ENCODE measurements around the gene PRKG1. TPM values are rescaled to one million over a fixed set of nuclear protein-coding genes. Genes with fewer than 3 reads are reported as not detected.

The PRKG1 gene
- total RNA-seq, 1 experiment from 2014 or later = not detected

- Histone ChIP-seq H3K4me1 (replicated peaks) (no peaks in the 10 kb centered on the region), H3K9me3 (replicated peaks) (no peaks in the 10 kb centered on the region), H3K4me3 (no peak overlapping the region), H3K27me3 (replicated peaks) (no peaks in the 10 kb centered on the region), H3K27ac (no peak overlapping the region), H3K36me3 (no peaks in the 10 kb centered on the region)
- DNase-seq (ENCODE audit: low read depth in 1 of 2, low spot score in 2 of 2) = no peak
Observed at GRCh38 chr10:52258799-52259425, 1184.6 kb downstream of the PRKG1 start.

- Histone ChIP-seq H3K27me3 (replicated peaks) (no peaks in the 10 kb centered on the region), H3K27ac (no peak overlapping the region), H3K4me1 (replicated peaks) (no peaks in the 10 kb centered on the region), H3K4me3 (no peak overlapping the region), H3K9me3 (replicated peaks) (no peaks in the 10 kb centered on the region), H3K36me3 (no peaks in the 10 kb centered on the region)
- no peak for DNase-seq (ENCODE audit: low read depth in 1 of 2, low spot score in 2 of 2)
Observed at GRCh38 chr10:52259426-52259812, 1185.1 kb downstream of the PRKG1 start.

GRCh38 chr10:52261362-52261761 is 1187.1 kb downstream of the PRKG1 start:
- Histone ChIP-seq H3K4me1 (replicated peaks) (no peaks in the 10 kb centered on the region), H3K9me3 (replicated peaks) (no peaks in the 10 kb centered on the region), H3K27me3 (replicated peaks) (no peaks in the 10 kb centered on the region), H3K27ac (no peak overlapping the region), H3K36me3 (no peaks in the 10 kb centered on the region), H3K4me3 (no peak overlapping the region)
- no peak for DNase-seq (ENCODE audit: low read depth in 1 of 2, low spot score in 2 of 2)

- H3K27me3 ChIP-seq (replicated peaks) = no peaks in the 10 kb centered on the region
- no peaks in the 10 kb centered on the region for H3K36me3 ChIP-seq
- H3K4me3 ChIP-seq = no peak overlapping the region
- H3K27ac ChIP-seq = no peak overlapping the region
- H3K9me3 ChIP-seq (replicated peaks) = no peaks in the 10 kb centered on the region
- no peak for DNase-seq (ENCODE audit: low read depth in 1 of 2, low spot score in 2 of 2)
- no peaks in the 10 kb centered on the region for H3K4me1 ChIP-seq (replicated peaks)
Observed at GRCh38 chr10:52265131-52265926, 1191.0 kb downstream of the PRKG1 start.

GRCh38 chr10:52266858-52267257 is 1192.6 kb downstream of the PRKG1 start:
- H3K27me3 ChIP-seq (replicated peaks) = no peaks in the 10 kb centered on the region
- no peak for DNase-seq (ENCODE audit: low read depth in 1 of 2, low spot score in 2 of 2)
- no peak overlapping the region for H3K4me3 ChIP-seq
- H3K27ac ChIP-seq = no peak overlapping the region
- no peaks in the 10 kb centered on the region for H3K9me3 ChIP-seq (replicated peaks)
- no peaks in the 10 kb centered on the region for H3K36me3 ChIP-seq
- no peaks in the 10 kb centered on the region for H3K4me1 ChIP-seq (replicated peaks)

GRCh38 chr10:52268790-52269189 is 1194.5 kb downstream of the PRKG1 start:
- Histone ChIP-seq H3K36me3 (no peaks in the 10 kb centered on the region), H3K4me1 (replicated peaks) (no peaks in the 10 kb centered on the region), H3K9me3 (replicated peaks) (no peaks in the 10 kb centered on the region), H3K27ac (no peak overlapping the region), H3K27me3 (replicated peaks) (no peaks in the 10 kb centered on the region), H3K4me3 (no peak overlapping the region)
- DNase-seq (ENCODE audit: low read depth in 1 of 2, low spot score in 2 of 2) = no peak

- no peaks in the 10 kb centered on the region for H3K4me1 ChIP-seq (replicated peaks)
- no peak overlapping the region for H3K4me3 ChIP-seq
- no peaks in the 10 kb centered on the region for H3K36me3 ChIP-seq
- H3K27ac ChIP-seq = no peak overlapping the region
- no peak for DNase-seq (ENCODE audit: low read depth in 1 of 2, low spot score in 2 of 2)
- H3K9me3 ChIP-seq (replicated peaks) = no peaks in the 10 kb centered on the region
- H3K27me3 ChIP-seq (replicated peaks) = no peaks in the 10 kb centered on the region
Observed at GRCh38 chr10:52269233-52269632, 1194.9 kb downstream of the PRKG1 start.

GRCh38 chr10:52276163-52276562 is 1201.9 kb downstream of the PRKG1 start:
- Histone ChIP-seq H3K36me3 (no peaks in the 10 kb centered on the region), H3K9me3 (replicated peaks) (no peaks in the 10 kb centered on the region), H3K27me3 (replicated peaks) (no peaks in the 10 kb centered on the region), H3K4me3 (no peak overlapping the region), H3K4me1 (replicated peaks) (no peaks in the 10 kb centered on the region), H3K27ac (no peak overlapping the region)
- no peak for DNase-seq (ENCODE audit: low read depth in 1 of 2, low spot score in 2 of 2)

- Histone ChIP-seq H3K27me3 (replicated peaks) (no peaks in the 10 kb centered on the region), H3K27ac (no peak overlapping the region), H3K4me3 (no peak overlapping the region), H3K36me3 (no peaks in the 10 kb centered on the region), H3K9me3 (replicated peaks) (no peaks in the 10 kb centered on the region), H3K4me1 (replicated peaks) (no peaks in the 10 kb centered on the region)
- no peak for DNase-seq (ENCODE audit: low read depth in 1 of 2, low spot score in 2 of 2)
Observed at GRCh38 chr10:52276986-52277385, 1202.7 kb downstream of the PRKG1 start.

GRCh38 chr10:52279546-52279945 is 1205.3 kb downstream of the PRKG1 start:
- no peak overlapping the region for H3K27ac ChIP-seq
- no peak overlapping the region for H3K4me3 ChIP-seq
- DNase-seq (ENCODE audit: low read depth in 1 of 2, low spot score in 2 of 2) = no peak
- no peaks in the 10 kb centered on the region for H3K36me3 ChIP-seq
- no peaks in the 10 kb centered on the region for H3K27me3 ChIP-seq (replicated peaks)
- H3K4me1 ChIP-seq (replicated peaks) = no peaks in the 10 kb centered on the region
- H3K9me3 ChIP-seq (replicated peaks) = no peaks in the 10 kb centered on the region

- no peaks in the 10 kb centered on the region for H3K9me3 ChIP-seq (replicated peaks)
- H3K4me1 ChIP-seq (replicated peaks) = no peaks in the 10 kb centered on the region
- no peaks in the 10 kb centered on the region for H3K27me3 ChIP-seq (replicated peaks)
- no peak for DNase-seq (ENCODE audit: low read depth in 1 of 2, low spot score in 2 of 2)
- H3K27ac ChIP-seq = no peak overlapping the region
- H3K36me3 ChIP-seq = no peaks in the 10 kb centered on the region
- H3K4me3 ChIP-seq = no peak overlapping the region
Observed at GRCh38 chr10:52280051-52280450, 1205.8 kb downstream of the PRKG1 start.

GRCh38 chr10:52283174-52283573 is 1208.9 kb downstream of the PRKG1 start:
- DNase-seq (ENCODE audit: low read depth in 1 of 2, low spot score in 2 of 2) = no peak
- H3K4me1 ChIP-seq (replicated peaks) = no peaks in the 10 kb centered on the region
- H3K4me3 ChIP-seq = no peak overlapping the region
- H3K36me3 ChIP-seq = no peaks in the 10 kb centered on the region
- H3K27me3 ChIP-seq (replicated peaks) = no peaks in the 10 kb centered on the region
- H3K27ac ChIP-seq = no peak overlapping the region
- no peaks in the 10 kb centered on the region for H3K9me3 ChIP-seq (replicated peaks)

- no peak overlapping the region for H3K4me3 ChIP-seq
- no peaks in the 10 kb centered on the region for H3K27me3 ChIP-seq (replicated peaks)
- H3K27ac ChIP-seq = no peak overlapping the region
- no peaks in the 10 kb centered on the region for H3K4me1 ChIP-seq (replicated peaks)
- DNase-seq (ENCODE audit: low read depth in 1 of 2, low spot score in 2 of 2) = no peak
- no peaks in the 10 kb centered on the region for H3K36me3 ChIP-seq
- H3K9me3 ChIP-seq (replicated peaks) = no peaks in the 10 kb centered on the region
Observed at GRCh38 chr10:52284416-52285013, 1210.2 kb downstream of the PRKG1 start.

- Histone ChIP-seq H3K27me3 (replicated peaks) (no peaks in the 10 kb centered on the region), H3K36me3 (no peaks in the 10 kb centered on the region), H3K27ac (no peak overlapping the region), H3K4me3 (no peak overlapping the region), H3K4me1 (replicated peaks) (no peaks in the 10 kb centered on the region), H3K9me3 (replicated peaks) (no peaks in the 10 kb centered on the region)
- DNase-seq (ENCODE audit: low read depth in 1 of 2, low spot score in 2 of 2) = no peak
Observed at GRCh38 chr10:52287866-52288265, 1213.6 kb downstream of the PRKG1 start.
